GDM1 (cell line): ENCODE data around the gene OR1I1.

Source experiments
- DNase-seq: peaks from one replicate; lab custom pipeline; 2025; lab: John Stamatoyannopoulos, UW

OR1I1 gene

DNA sequence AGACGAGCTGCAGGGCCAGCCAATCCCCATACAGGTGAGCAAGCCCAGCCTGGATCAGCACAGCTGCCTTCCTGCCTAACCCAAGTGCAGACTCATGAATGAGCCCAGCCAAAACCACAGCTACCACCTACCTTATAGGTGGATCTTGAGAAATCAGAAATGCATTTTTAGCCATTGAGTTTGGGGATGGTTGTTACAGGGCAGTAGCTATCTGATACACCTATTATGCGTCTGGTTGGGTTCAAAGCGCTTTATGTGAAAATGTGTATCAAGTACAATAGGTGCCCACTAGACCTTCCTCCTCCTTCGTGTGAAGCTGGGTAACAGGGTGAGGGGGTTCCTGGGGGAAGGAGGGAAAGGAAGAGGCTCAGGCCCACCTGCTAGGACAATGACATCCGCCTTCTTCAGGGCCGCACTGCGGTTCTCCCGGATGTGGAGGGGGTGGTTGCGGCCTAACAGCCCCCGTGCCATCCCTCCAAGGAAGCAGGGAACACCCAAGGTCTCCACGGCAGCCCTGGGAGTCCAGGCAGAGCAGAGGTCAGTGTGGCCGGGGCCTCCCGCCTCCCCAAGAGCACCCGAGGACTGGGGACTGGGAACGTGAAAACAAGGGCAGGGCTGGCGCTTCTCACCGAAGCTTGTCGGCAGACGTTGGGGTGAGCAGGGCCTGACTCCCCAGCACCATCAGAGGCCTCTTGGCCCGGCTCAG lies 36.9 kb downstream of the OR1I1 start:
- no peak for DNase-seq

DNA sequence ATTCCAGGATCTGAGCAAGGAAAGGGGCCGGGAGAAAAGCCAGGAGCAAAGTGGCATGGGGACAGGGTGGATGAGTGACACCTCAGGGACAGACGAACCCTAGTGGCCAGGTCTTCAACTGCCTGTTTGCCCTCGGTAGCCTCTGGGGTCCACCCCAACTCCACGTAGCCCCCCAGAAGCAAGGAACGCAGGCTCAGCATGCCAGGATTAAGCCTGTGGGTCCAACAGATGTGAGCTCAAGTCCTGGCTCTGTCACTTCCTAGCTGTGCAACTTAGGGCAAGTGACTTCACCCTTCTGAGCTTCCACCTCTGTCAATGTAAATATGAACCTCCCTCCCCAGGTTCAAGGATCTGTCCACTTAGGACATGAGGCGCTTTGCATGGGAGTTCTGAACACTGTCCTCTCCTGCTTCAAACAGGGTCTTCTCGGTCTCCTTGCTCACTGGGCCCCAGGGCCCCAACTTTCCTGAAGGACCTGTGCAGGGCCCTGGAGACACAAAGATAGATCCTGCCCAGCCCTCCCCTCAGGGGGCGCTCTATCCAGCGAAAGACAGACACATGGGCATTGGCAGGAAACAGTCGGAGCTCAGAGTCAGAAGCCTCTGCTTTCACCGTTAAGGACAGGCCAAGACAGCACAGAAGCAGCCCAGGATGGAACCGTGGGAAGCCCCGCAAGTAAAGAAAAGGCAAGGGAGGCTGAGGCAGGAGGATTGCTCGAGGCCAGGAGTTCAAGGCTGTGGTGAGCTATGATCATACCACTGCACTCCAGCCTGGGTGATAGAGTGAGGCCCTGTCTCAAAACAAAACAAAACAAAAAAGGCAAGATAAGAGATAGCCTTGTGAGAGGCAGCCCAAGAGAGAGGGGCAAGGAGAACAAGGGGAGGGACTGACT lies 38.4 kb downstream of the OR1I1 start:
- no peak for DNase-seq

DNA sequence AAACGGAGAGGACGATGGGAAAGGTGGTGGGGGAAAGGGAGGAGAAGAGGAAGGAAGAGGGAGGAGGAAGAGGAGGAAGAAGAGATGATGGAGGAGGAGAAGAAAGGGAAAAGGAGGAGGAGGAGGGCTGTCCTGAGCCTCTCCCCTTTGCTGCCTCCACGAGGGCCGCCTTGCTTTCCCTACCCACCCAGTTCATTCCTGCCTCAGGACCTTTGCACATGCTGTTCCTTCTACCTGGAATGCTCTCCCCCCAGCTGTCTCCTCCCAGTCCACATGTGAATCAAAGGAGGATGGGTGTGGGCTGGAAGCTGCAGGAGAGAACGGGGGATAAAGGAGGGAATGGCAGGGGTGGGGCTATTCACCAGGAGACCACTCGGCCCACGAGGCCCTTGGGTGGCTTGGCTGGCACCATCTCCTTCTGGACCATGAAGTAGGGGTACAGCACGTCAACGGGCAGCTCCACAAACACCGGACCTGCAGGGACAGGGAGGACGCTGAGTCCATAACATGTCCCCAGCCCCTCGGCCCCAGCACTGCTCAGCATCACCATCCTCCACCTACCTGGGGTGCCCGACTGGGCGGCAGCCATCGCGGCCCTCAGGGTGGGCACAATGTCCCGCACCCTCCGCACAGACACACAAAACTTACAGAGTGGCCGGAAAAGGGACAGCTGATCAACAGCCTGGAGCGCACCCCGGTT lies 40.5 kb downstream of the OR1I1 start:
- DNase-seq = no peak

DNA sequence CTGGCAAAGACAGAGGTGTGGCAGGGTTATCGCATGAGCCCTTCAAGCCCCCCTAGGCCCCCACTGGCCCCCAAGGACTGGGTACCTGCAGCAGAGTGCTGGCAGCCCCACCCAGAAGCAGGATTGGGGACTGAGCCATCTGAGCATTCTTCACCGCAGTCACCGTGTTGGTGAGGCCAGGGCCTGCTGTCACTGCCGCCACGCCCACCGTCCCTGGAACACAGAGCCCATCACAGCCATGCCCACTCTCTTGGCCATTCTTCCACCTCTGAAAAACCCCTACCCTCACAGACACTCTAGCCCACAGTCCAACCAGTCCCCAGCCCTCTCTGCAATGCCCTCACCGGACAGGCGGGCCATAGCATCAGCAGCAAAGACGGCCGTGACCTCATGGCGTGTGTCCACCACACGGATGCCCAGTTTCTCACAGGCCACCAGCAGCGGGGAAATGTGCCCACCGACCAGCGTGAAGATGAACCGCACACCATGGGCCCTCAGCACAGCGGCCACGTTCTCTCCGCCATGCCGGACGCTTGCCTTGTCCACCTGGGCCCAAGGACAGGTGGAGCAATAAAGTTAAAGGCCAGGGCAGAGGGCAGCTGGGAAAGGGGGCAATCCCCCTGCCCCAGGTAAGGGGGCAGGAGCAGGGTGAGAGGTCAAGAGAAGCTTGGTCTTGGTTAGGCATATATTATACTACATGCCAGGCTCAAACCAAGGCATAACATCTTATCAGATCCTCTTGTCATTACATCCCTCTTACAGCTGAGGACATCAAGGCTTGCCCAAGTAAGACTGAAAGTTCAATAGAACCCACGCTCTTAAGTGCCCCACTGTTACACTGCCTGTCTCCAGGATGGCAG lies 41.2 kb downstream of the OR1I1 start:
- no peak for DNase-seq

- DNase-seq = no peak
These were observed 41.9 kb downstream of the OR1I1 start for GRCh38 chr19:15123900-15124299.

DNA sequence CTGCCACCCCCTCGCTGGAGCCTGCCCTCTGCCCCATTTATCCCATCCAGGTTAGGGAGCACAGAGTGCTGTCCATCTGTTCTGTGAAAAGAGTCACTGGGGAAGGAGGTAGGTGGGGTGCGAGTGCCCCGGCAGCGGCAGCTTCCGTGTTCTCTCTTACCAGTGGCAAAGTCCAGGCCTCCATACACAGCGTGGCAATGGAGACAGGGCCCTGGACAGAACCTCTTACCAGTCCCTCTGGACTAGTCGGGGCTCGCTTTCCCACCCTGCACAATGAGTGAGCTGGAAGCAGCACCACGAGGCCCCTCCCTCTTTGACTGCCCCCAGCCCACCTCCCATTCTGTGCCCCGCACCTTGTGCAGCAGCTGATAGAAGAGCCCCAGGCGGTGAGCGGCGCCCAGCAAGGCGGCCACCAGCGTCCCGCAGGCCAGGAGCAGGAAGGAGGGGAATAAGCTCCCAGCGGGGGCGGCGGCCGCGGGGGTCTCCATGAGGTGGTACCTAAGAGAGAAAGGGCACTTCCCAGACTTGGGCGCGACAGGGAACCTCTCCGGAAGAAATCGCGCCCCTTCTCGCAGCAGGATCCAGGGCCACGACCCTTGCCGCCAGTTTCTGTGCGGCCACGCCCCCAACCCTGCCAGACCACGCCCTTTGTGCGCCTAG lies 42.7 kb downstream of the OR1I1 start:
- DNase-seq = no peak

DNA sequence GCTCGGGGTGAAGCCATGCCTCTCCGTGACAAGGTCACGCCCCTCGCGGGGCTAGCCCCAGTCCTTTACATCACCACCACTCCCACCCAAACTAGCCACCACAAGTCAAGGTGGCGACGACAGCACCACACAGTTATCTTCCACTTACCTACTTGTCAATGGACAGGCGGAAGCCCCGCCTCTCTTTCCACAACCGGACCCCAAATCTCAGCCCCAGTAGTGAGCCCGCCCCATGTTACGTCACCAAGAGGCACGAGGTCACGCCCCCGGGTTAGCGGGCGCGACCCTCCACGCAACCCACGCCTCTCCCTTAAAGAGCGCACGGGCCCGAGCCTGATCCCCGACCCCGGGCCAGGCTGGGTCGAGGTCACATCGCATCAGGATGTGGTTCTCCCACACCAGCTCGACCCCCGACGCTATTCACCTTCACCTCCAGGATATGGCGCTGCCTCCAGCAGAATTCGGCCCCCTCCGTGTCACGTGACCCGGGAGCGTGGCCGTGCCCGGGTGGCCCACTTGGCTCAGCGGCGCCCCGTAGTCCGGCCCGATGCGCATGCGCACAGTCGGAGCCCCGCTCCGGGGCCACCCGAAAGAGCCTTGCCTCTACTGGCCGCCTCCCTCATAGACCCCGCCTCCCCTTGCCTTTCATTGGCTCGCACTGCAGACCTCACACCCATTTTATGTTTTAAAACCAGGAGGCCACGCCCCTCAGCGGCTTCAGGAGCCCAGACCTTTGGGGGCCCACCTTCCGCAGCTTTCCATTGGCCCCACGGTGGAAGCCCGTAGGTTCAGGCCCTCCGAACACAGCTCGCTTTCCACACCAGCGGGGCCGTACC lies 43.4 kb downstream of the OR1I1 start:
- DNase-seq = peak; percentile 99

DNA sequence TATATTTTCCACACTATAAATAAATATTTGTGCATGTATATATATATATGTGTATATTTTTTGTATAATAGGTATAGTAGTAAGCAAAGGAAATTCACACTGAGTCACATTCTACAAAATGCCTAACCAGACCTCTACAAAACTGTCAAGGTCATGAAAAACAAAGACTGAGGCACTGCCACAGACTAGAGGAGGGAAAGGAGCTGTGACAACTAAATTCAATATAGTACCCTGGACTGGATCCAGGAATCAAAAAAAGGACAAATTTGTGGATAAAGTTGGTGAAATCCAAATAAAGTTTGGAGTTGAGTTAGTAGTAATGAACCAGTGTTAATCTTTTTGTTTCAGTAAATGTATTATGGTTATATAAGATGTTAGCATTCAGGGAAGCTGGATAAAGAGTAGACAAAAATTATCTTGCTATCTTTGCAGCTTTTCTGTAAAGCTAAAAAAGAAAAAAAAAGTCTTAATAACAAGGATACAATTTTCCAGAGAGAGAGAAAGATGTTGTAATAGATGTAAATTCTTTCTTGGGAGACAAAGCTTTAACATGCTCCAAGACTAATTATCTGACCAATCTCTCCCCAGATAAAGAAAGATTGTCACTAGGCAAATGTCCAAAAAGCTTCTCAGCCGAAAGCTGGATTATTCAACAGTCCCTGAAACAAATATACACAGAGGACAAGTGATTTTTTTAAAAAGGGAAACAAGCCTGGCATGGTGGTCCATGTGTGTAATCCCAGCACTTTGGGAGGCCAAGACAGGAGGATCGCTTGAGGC lies 44.3 kb downstream of the OR1I1 start:
- DNase-seq = no peak

DNA sequence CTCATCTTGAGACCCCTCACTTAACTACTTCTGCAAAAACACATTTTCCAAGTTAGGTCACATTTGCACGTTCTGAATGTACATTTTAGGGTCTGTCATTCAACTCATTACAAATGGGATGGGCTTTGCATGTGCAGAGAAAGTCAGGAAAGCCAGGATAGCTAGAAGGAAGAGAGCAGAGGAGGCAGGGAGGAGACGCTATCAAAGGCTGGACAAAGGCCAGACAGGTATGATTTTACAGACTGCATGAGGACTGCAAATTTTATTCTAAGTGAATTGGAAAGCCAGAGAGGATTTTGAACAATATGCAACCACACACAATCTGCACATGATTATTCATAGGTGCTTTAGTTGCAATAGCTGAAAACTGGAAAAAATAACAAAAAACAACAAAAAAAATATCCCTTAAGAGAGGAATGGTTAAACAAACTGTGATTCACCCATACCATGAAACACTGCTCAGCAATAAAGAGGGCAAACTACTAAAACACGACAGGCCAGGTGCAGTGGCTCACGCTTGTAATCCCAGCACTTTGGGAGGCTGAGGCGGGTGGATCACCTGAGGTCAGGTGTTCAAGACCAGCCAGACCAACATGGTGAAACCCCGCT lies 46.3 kb downstream of the OR1I1 start:
- no peak for DNase-seq

GRCh38 chr19:15129856-15130585 lies 48.0 kb downstream of the OR1I1 start:
- DNase-seq = no peak

DNA sequence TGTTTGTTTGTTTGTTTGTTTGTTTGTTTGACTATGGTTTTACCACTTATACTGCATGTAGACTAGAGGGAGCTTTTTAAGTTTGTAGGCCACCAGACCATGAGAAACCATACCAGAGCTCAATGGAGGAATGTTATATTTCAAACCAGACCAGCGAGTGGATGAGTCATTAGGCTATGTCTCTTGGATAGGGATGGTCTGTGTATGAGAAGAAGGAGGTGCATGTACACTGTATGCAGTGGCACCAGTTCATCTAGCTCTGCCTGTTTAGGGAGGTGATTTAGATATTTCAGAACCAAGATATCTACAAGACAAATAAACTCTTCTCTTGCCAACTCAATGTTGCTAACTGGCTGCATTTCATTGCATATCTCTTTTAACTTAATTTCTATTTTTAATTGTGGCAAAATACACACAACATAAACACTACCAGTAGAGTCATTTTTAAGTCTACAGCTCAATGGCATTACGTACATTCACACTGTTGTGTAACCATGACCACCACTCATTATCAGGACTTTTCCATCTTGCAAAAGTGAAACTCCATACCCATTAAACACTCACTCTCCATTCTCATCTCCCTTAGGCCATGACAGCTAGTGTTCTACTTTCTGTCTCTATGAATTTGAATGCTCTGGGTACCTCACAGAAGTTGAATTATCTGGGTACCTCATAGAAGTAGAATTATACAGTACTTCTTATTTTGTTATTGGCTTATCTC lies 54.4 kb downstream of the OR1I1 start:
- DNase-seq = no peak

DNA sequence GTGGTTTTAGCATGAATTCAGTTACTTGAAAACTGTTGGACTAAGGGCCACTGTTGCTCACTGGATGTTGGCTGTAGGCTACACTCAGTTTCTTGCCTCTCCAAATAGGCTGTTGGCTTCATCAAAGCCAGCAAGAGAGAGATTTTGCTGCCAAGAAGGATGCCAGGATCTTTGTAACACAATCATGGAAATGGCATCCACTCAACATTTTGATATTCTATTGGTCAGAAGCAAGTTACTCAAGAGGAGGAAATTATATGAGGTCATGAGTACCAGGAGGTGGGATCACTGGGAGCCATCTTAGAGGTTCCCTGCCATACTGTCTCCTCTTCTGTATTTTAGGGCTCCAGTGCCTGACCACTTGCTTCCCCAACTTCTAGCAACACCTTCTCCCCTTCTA lies 55.8 kb downstream of the OR1I1 start:
- no peak for DNase-seq

GRCh38 chr19:15138427-15138826 lies 56.4 kb downstream of the OR1I1 start:
- DNase-seq = no peak

GRCh38 chr19:15141143-15141542 lies 59.1 kb downstream of the OR1I1 start:
- DNase-seq = no peak

- DNase-seq = no peak
These were observed 60.3 kb downstream of the OR1I1 start for GRCh38 chr19:15142313-15142712.
